NCI-H1417 treated with DMSO at 0.1 percent for 48 hours (cell line): ENCODE measurements around the gene SLC16A7.
A peak's percentile ranks its signal among the peaks of the same experiment; 100 is the strongest.
"Not testable (repeated sequence)": the region's sequence is repeated elsewhere in the genome, so short reads cannot be mapped to it uniquely, and the experiment has no call there.

Experiments
- DNase-seq: peaks from one replicate; lab custom pipeline; 2025; lab: John Stamatoyannopoulos, UW

SLC16A7 gene, protein sequence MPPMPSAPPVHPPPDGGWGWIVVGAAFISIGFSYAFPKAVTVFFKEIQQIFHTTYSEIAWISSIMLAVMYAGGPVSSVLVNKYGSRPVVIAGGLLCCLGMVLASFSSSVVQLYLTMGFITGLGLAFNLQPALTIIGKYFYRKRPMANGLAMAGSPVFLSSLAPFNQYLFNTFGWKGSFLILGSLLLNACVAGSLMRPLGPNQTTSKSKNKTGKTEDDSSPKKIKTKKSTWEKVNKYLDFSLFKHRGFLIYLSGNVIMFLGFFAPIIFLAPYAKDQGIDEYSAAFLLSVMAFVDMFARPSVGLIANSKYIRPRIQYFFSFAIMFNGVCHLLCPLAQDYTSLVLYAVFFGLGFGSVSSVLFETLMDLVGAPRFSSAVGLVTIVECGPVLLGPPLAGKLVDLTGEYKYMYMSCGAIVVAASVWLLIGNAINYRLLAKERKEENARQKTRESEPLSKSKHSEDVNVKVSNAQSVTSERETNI

DNA sequence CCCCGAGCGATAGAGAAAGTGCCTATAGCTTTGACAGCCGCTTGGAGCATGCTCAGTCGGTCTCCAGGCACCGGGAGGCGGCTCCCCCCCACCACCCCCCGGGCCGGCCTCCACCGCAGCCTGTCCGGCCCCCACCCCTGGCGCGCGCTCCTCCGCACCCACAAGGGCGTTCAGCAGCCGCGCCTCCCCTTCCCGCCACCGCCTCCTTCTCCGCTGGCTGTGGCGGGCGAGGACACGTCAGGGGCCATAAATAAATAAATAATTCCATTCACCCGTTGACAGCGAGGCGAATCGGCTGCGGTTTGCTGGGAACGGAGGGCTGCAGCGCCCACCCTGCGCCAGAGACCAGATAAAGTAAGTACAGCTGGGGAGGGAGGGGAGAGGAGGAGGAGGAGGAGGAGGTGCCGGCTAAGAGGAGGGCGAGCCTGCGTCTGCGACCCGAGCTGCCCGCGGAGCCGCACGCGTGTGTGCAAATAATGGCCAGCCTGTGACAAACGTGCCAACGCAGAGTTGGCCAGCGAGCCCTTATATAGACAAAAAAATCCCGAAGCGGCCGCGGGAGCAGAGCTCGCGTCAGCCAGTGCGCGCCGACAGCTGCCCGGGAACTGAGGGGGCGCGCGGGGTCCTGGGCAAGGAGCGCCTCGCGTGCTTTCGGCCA lies at the start of gene SLC16A7:
TSS of gene SLC16A7 (plus strand) at position 147 of the 658 bp plus-strand sequence. CDS start 108,773 bp downstream, outside the sequence.
- peak; percentile 68 for DNase-seq

DNA sequence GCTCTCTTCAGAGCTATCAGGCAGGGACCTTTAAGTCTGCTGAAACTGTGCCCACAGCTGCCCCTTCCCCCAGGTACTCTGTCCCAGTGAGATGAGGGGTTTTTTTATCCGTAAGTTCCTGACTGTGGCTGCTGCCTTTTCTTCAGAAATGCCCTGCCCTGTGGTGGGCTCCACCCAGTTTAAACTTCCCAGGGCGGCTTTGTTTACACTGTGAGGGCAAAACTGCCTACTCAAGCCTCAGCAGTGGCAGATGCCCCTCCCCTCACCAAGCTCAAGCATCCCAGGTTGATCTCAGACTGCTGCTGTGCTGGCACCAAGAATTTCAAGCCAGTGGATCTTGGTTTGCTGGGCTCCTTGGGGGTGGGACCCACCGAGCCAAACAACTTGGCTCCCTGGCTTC lies 46.9 kb upstream of the SLC16A7 start:
- no peak for DNase-seq

DNA sequence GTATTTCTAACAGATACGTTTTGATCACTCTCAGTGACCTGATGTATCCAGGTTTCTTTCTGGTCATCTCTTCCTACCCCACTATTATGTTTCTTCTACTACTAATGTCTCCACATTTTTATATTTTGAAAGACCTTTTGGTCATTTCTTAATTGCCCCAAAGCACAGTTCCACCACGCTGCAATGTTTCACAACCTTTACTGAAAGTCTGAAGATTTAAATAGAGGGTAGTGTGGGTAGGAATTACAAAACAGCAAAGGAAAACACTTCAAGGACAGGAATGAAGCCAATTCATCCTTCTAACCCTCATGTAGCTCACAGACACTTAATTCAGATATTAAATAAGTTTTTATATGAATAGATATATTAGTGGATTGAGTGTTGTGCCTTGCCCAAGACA lies 36.1 kb upstream of the SLC16A7 start:
- no peak for DNase-seq

- DNase-seq = no peak
These were observed 25.7 kb upstream of the SLC16A7 start for GRCh38 chr12:59570145-59570544.

GRCh38 chr12:59574406-59574805 lies 21.4 kb upstream of the SLC16A7 start:
- DNase-seq = no peak

GRCh38 chr12:59575826-59576225 lies 20.0 kb upstream of the SLC16A7 start:
- no peak for DNase-seq

GRCh38 chr12:59578254-59578653 lies 17.6 kb upstream of the SLC16A7 start:
- no peak for DNase-seq

DNA sequence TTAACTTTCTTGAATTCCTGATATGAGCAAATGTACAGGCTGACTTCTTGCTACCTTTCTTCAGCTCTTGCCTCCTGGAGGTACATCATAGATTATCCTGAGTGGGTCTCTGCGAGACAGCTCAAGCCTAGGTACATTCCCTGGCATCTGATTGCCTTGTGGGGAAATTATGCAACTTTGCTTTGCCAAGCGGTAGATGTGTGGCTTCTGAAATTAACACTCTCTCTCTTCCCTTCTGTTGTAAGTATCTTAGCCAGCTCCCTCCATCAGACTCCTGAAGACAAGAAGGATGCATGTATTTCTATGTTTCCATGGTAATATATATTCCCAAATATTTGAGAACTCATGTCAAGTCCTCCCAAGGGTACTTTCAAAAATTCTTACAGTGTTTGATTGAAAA lies 16.2 kb upstream of the SLC16A7 start:
- DNase-seq = no peak

DNA sequence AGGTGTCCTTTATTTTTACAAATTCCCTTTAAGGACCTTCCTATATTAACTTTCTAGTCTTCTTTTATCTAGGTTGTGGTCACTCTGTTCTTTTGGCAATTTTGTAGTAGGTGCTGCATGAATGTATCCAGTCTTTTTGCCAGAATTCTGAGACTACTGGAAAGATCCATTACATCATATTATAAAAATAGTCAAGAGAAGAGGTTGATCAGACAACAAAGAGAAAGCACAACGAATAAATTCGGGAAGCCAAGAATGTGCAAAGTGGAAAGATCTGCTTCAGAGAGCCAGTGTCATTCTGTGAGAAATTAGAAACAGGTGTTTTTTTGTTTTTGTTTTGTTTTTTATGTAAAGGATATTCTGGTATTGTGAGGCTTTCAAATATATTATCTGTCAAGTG lies 15.8 kb upstream of the SLC16A7 start:
- no peak for DNase-seq

- no peak for DNase-seq
These were observed 12.7 kb upstream of the SLC16A7 start for GRCh38 chr12:59583003-59583712.

GRCh38 chr12:59587710-59588109 lies 8.1 kb upstream of the SLC16A7 start:
- DNase-seq = no peak

DNA sequence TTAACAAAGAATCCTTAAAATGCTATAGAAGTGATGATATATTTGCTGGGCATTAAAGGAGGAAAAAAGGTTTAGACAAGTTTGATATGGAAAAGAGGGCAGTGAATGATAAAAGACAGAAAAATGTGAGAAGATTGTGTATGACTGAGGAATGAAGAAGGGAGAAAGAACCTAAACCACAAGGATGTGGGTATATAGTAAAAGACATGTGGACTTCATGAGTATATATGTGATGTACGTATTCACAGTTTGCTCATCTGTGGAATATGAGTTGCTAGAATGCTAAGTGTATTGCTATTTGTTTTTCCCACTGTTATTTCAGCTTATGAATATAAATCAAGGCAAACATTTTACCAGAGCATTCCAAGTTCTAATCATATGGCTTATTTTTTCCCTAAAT lies 2.1 kb upstream of the SLC16A7 start:
- DNase-seq = no peak

GRCh38 chr12:59594943-59595500 lies 807 bp upstream of the SLC16A7 start:
- no peak for DNase-seq

DNA sequence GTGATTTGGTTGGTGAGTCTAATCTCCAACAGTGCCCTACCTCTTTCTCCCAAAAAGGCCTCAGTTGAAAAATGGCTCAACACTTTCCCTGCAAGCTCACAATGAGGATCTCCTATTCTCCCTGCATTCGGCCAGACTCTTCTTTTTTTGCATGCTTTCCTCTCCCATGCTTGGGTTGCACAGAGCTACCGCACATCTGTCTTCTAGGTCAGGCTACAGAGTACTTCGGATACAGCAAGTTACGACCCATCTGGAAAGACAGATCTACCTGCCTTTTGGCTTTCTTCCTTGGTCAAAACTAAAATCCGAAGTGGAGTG lies 305 bp upstream of the SLC16A7 start:
- no peak for DNase-seq

GRCh38 chr12:59597385-59597781 lies 1.6 kb downstream of the SLC16A7 start:
- no peak for DNase-seq

- no peak for DNase-seq
These were observed 4.3 kb downstream of the SLC16A7 start for GRCh38 chr12:59600171-59600570.

GRCh38 chr12:59603754-59604153 lies 7.9 kb downstream of the SLC16A7 start:
- no peak for DNase-seq

DNA sequence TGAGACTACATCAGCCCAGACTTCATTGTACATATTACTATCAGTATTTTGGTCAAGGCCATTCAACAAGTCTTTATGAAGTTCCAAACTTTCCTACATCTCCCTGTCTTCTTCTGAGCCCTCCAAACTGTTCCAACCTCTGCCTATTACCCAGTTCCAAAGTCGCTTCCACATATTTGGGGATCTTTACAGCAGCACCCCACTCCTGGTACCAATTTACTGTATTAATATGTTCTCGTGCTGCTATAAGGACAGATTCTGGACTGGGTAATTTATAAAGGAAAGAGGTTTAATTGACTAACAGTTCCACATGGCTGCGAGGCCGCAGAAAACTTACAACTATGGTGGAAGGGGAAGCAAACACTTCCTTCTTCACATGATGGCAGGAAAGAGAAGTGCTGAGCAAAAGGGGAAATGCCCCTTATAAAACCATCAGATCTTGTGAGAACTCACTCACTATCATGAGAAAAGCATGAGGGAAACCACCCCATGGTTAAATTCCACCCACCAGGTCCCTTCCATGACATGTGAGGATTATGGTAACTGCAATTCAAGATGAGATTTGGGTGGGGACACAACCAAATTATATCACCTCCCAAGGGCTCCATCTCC lies 17.1 kb downstream of the SLC16A7 start:
- not testable (repeated sequence) for DNase-seq

- no peak for DNase-seq
These were observed 19.8 kb downstream of the SLC16A7 start for GRCh38 chr12:59615392-59616165.

GRCh38 chr12:59619461-59620240 lies 23.8 kb downstream of the SLC16A7 start:
- no peak for DNase-seq

DNA sequence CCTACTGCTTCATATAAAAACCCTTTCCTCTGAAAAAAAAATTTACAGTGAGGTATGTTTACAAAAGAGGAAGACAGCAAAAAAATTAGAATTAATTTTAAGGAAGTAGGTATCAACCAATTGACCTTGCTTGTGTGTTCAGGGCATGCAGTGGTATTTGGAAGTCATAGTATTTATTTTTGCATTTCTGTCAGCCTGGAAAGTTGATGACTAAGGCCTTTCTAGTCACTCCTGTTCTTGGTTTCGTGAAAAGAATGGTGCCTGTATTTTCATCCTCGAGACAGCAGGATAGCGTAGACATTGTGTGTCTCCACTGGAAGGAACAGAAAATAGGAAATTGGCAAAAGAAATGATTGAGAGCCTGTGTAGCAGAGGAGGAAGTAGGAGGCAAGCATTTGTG lies 24.5 kb downstream of the SLC16A7 start:
- DNase-seq = no peak
